AG04449 (cell line): ENCODE data around the gene HPSE2.

Experiments
- CTCF ChIA-PET: fragments of 350-600 bp; formaldehyde crosslinking; extraction: SDS; loops from one replicate; lab custom pipeline; 2021; ENCODE audit warnings: antibody characterized with exemption; lab: Yijun Ruan, JAX
- POLR2A ChIA-PET: fragments of 400-600, 350-600 bp; formaldehyde crosslinking; extraction: SDS; loops from one replicate; lab custom pipeline; 2020; ENCODE audit warnings: antibody characterized with exemption, inconsistent platforms; lab: Yijun Ruan, JAX
- DNase-seq: peaks from one replicate; pipeline ENCODE4 v3.0.0-alpha.2; 2010; ENCODE audit warnings: low read depth, low spot score
- H3K4me3 ChIP-seq: 2 replicates; pipeline ENCODE4 v1.5.1; 2011; ENCODE audit warnings: low read depth, mild to moderate bottlenecking, control low read depth, low read length
- CTCF ChIP-seq: IDR thresholded peaks from one replicate; pipeline ENCODE4 v1.5.1; 2011; ENCODE audit warnings: mild to moderate bottlenecking, moderate library complexity, low read length, control low read depth, inconsistent platforms; ENCODE audit not compliant: insufficient read depth; ENCODE audit errors: missing control alignments

Gene HPSE2

GRCh38 chr10:98745645-98746044, 490.0 kb downstream of the HPSE2 start:
- DNase-seq: no peak
- no peak overlapping the region for H3K4me3 ChIP-seq
- CTCF ChIA-PET: no interaction called here
- TF ChIP-seq CTCF: no peak
- POLR2A ChIA-PET: no interaction called here

GRCh38 chr10:98720551-98720950, 515.1 kb downstream of the HPSE2 start:
- no peak for DNase-seq
- CTCF ChIA-PET: no interaction called here
- no peak for TF ChIP-seq CTCF
- POLR2A ChIA-PET: interaction anchor here (0.6 kb wide), 1 partner anchor 144 kb away, joined by 4 read pairs; no protein-coding TSS in a partner anchor
- no peak overlapping the region for H3K4me3 ChIP-seq

- TF ChIP-seq CTCF: no peak
- ChIA-PET POLR2A (no interaction called here), CTCF (no interaction called here)
- no peak overlapping the region for H3K4me3 ChIP-seq
- no peak for DNase-seq
Observed at GRCh38 chr10:98713586-98713985, 522.1 kb downstream of the HPSE2 start.

GRCh38 chr10:98696516-98696915, 539.1 kb downstream of the HPSE2 start:
- ChIA-PET POLR2A (no interaction called here), CTCF (no interaction called here)
- DNase-seq: no peak
- TF ChIP-seq CTCF: no peak
- H3K4me3 ChIP-seq: no peak overlapping the region

GRCh38 chr10:98694883-98695282, 540.8 kb downstream of the HPSE2 start:
- ChIA-PET CTCF (no interaction called here), POLR2A (no interaction called here)
- no peak for DNase-seq
- no peak for TF ChIP-seq CTCF
- H3K4me3 ChIP-seq: no peak overlapping the region

- ChIA-PET POLR2A (no interaction called here), CTCF (no interaction called here)
- H3K4me3 ChIP-seq: no peak overlapping the region
- TF ChIP-seq CTCF: no peak
- DNase-seq: no peak
Observed at GRCh38 chr10:98694014-98694413, 541.6 kb downstream of the HPSE2 start.
